Measurements from ENCODE around the gene RXRA.

The RXRA gene

GRCh38 chr9:134370638-134371037, 44.4 kb downstream of the RXRA start:
- DNase-seq, result no peak

GRCh38 chr9:134371731-134372130, 45.5 kb downstream of the RXRA start:
- DNase-seq, result no peak

DNA sequence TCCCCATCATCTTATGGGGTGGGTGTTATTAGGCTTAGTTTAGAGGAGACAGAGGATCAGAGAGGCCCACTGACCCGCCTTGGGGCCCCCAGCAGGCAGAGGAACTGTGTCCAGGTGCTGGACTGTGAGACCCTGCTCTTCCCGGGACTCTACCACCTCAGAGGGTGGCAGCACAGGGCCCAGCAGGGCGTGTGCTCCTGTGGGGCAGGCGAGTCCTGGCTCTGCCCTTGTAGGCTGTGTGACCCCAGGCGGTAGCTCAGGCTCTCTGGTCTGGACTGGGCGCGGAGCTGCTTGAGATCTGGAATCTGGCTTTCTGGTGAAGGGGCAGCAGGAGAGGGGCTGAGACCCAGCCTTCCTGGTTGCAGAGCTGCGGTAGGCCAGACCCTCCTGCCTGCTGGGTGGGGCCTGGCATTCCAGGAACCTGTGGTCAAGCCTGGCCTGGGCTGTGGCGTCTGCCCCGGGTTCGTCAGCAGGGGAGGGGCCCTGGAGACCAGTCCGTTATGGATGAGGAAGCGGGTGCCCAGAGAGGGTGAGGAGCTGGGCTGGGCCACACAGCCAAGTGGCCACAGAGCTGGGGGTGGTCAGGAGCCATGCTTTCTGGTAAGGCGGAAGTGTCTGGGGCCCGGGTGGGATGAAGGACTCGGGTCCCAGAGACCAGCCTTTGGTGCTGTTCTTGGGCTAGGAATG, 46.5 kb downstream of the RXRA start:
- DNase-seq, result no peak

- DNase-seq, result no peak
Measured at GRCh38 chr9:134373269-134373668, 47.0 kb downstream of the RXRA start.

DNA sequence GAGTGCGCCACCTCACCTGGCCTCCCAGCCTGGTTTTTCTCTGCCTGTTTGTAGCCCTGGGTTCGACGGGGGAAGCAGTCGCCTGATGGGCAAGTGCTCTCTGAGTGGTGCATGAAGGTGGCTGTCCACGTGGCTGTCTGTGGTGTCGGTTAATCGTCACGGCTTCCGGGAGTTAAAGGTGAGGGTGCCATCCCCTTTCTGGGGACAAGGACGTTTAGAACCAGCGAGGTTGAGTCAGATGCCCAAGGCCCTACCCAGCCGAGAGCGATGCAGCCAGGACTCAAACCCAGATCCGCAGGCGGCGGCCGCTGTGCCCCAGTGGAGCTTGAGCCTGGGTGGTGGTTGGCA, 47.7 kb downstream of the RXRA start:
- no peak for DNase-seq

DNA sequence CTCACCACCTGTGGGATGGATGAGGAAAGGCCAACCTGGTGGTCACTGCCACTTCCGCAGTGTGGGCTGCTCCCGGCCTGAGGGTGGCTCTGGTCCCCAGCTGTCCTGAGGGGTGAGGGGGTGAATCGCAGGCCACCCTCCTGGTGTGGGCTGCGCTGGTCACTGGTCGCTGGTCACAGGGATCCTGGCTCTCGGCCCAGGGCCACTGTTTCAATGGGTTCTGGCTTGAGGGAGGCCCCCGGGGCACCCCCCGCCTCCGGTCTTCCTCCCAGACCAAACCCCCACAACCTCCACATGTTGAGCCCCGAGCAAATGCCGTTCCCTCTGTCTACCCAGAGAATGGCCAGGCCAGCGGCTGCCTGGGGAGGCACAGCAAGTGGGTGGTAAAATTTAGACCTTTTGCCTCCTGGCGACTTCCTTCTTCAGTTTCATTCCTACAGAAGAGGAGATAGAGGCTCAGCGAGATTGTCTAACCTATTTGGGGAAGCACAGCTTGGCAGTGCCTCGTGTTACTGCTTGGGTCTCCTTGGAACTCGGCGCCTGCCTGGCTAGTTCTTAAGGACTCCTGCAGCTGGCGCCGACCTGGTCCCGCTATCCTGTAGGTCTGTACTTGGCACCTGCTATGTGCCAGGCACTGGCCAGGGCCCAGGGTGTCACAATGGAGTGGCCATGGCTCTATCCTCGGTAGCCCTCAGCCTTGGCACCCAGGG, 48.2 kb downstream of the RXRA start:
- no peak for DNase-seq

DNA sequence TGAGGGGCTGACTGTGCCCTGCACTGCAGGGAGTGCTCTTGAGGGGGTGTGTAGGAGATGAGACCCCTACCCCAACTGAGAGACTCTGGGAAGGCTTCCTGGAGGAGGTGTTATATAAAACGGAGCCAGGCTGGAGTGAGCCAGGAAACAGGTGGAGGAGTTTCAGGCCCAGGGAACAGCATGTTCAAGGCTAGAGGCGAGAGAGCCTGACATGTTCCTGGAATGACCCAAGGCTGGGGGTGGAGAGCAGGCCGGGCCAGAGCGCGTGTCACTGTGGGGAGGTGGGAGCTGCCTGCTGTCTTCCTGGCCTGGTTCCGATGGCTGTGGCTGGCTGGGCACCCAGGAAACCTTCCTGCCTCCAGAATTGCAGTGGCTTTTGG, 48.7 kb downstream of the RXRA start:
- DNase-seq, result no peak

- DNase-seq, result no peak
Measured at GRCh38 chr9:134375430-134376385, 49.5 kb downstream of the RXRA start.

GRCh38 chr9:134376386-134377142, 50.3 kb downstream of the RXRA start:
- DNase-seq, result no peak

DNA sequence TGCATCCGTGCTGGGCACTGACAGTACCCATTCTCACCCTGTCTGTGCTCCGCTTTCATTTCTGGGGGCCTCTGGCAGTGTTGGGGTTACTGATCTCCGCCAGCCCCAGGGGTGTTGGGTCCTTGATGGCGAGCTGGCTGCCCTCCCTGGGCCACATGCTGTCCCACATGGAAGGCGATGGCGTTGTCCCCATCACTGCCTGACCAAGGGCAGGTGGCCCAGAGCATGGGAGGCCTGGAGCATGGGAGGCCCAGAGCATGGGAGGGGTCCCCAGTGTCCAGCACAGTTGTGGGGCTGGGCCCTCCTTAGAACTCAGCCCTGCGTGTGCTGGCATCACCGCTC, 50.9 kb downstream of the RXRA start:
- no peak for DNase-seq

DNA sequence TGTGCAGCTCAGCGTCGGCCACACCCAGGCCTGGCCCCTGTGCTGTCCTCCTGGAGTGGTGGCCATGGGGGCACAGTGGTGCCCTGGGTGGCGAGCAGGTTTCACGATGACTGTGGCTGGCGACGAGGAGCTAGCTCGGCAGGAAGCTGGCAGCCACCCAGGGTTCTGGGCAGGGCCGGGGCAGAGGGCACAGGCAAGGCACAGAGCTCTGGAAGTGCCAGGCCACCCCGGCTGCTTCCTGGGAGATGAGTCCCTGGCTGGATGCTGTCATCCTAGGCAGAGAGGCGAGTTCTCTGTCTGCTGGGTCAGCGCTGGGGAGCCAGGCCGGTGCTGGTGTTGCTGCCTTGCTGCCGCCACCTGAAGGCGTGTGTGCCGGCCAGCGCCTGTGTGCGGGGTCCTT, 51.7 kb downstream of the RXRA start:
- DNase-seq, result no peak

- no peak for DNase-seq
Measured at GRCh38 chr9:134378901-134379338, 52.7 kb downstream of the RXRA start.

- no peak for DNase-seq
Measured at GRCh38 chr9:134379831-134380365, 53.6 kb downstream of the RXRA start.

DNA sequence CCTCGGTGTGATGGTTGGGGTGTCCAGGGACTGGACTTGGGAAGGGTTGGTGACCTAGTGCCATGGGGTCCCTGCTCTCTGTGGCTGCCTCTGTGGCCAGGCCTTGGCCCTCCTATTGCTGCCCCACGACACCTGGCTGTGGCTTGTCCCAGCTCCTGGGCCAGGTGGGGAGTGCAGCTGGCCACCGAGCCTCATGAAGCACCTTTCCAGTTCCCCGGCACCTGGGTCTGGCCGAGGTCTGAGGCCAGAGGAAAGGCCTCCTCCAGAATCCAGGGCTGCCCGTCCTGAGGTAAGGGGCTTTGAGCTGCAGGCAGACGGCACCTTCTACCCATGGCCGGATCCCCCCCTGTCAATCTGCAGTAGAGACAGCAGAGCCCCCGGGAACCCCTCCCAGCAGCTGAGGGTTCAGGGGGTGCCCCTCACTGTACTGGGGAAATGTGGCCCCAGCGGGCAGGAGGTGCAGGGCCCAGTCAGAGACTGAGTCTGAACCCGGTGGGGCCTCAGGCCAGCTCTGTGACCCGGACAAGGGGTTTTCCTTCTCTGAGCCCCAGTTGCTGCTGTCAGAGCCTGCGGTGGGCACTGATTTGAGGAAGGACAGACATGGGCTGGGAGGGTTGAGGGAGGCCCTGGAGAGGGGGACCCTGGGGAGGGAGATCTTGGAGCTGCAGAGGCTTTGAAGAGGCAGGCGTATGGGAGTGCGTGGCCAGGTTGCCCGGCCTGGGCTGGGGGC, 54.5 kb downstream of the RXRA start:
- DNase-seq, result no peak

DNA sequence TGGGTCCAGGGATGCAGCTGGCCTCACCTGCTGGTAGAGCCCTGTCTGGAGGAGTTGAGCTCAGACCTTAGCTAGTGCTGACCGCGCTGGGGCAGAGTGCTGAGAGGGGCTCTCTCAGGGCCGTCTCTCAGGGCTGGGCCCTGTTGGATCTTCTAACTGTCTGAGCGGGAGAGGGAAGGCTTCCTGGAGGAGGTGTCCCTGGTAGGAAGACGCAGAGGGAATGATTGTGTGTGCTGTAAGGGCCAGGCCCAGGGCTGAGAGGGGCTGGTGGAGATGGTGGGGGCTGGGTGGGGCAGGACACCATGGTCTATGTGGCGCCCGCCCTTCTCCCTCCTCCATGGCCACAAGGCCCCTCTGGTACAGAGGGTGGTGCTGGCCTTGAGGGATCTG, 55.0 kb downstream of the RXRA start:
- no peak for DNase-seq

DNA sequence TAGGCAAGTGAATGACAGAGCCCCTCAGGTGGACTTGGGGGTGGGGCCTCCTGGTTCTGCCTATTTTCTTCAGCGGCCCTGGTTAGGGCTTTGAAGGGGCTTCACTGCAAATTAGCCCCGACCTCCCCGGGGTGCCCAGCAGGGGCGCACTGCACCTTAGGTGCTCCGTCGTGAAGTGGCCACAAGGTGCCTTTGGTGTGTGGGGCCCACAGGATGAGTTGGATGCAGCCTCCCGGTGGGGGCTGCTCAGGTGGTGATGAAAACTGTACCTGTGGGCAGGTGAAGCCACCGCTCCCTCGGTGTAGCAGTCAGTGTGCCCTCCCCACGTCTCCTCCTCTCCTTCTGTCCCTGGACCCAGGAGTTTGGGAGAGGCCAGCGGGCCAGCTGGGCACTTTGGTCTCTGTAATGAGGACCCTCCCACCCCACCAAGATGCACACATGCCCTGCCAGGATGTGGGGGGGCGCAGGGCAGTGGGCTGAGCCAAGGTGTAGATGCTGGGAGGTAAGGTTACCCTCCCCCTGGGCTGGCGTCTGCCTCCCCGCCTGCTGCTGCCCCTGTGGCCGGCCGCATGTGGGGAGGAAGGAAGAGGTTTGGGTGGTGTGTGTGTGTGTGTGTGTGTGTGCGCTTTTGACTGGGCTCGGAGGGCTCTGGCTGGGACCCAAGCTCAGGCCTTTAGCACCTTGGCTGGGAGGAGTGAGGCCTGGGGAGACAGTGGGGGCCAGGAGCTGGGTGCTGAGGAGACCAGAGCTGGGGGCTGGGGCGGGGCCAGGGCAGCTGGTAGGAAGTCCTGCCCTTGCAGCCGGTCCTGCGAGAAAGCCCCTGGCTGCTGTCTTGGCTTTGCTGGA, 55.6 kb downstream of the RXRA start:
- peak; percentile 68 for DNase-seq

DNA sequence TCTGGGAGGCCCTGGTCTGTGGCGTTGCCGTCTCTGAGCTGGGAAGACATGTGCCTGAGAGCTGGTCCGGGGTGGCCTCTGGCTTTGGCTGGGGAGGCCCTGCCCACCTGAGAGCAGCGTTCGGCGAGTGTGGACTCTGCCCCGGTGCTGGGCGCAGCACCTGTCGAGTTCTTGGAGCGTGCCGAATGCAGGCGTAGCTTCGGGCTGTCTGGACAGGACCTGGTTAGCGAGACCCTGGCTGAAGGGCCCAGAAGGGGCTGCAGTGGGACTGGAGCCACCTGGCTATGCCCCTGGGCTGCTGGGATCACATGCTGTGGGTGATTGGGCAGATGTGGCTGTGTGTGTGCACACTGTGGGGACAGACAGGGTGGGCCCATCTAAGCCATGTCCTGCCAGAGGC, 56.5 kb downstream of the RXRA start:
- DNase-seq, result no peak

DNA sequence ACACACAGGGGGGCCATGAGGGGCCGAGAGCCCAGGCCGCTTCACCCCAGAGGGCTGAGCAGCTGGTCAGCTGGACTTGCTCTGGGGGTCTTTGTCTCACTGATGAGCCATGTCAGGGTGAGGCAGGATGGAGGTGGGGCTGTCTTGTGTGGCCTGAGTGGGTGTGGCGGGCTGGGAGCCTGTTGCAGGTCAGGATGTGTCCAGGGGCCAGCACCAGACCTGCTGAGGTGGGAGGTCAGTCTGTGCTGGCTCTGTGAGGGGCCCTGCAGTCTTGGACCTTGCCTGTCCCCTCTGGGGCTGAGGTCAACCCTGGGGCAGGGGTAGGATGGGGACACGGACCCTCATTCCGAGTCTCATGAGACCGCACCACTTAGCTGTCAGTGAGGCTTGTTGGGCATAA, 56.9 kb downstream of the RXRA start:
- DNase-seq, result no peak

DNA sequence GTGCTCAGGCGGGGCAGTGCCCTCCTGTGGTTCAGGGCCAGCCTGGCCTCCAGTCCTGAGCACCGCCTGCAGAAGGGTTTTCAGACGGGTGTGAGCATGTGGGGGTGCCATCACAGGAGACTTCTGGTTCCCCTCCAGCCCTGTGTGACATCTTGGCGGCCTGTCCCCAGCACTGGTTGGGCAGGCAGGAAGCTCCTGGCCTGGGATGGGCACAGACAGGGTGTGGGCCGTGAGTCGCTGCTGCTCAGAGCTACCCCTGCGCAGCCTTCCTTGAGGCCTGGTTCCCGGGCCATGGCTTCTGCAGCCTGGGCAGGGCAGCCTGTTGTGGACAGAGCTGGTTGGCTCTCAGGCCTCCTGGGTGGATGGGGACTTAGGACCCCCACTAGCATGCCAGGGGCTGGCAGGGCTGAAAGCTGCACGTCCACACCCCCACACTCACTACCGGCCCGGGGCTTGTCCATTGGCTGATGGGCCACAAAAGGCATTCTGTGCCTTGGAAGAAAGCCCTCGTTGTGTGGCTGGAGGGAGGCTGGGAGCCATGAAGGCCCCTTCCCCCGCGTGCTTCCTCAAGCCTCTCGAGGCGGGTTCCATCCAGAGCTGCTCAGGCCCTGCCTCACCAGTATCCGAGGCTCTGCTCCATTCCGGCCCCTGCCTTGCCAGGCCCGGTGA, 58.7 kb downstream of the RXRA start:
- DNase-seq, result no peak

GRCh38 chr9:134385915-134386314, 59.7 kb downstream of the RXRA start:
- no peak for DNase-seq
